Thyroid gland (tissue), 4 donors: ENCODE data around the gene ZBTB25.

Experiments
- CTCF ChIP-seq, 6 experiments: fragments of 200-600 bp in 3 of 6; fragments of 450-650 bp in 3 of 6; sonication (generic) in 3 of 6; IDR thresholded peaks; one replicate each; pipeline ENCODE4 v1.5.1; 2016 to 2019; ENCODE audit warnings: antibody characterized with exemption in 6 of 6, mild to moderate bottlenecking in 2 of 6, inconsistent platforms in 1 of 6, moderate library complexity in 1 of 6
- POLR2A ChIP-seq, 2 donors: fragments of 450-650 bp; IDR thresholded peaks; one replicate each; pipeline ENCODE4 v1.6.1; 2017; ENCODE audit warnings: antibody characterized with exemption in 2 of 2, mild to moderate bottlenecking in 2 of 2, moderate library complexity in 1 of 2

DNA sequence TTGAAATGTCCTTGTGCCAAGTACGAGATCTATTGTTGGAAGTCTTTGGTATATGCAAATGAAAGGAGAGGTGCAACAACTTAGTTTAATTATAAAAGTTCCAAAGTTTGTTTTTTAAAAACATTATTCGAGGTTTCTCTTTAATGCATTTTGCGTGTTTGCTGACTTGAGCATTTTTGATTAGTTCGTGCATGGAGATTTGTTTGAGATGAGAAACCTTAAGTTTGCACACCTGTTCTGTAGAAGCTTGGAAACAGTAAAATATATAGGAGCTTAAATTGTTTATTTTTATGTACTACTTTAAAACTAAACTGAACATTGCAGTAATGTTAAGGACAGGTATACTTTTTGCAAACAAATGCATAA, 39.2 kb upstream of the ZBTB25 start:
- TF ChIP-seq CTCF (IDR thresholded peaks at IDR 0.05) (no peak), POLR2A (IDR thresholded peaks at IDR 0.05) (no peak)
